Measurements from ENCODE around the gene SLC46A1. TPM values are rescaled to one million over a fixed set of nuclear protein-coding genes. Genes with fewer than 3 reads are reported as not detected.
"Not testable (repeated sequence)": the region's sequence is repeated elsewhere in the genome, so short reads cannot be mapped to it uniquely, and the experiment has no call there.

Gene SLC46A1
- total RNA-seq, 1 donor from 2014 or later, result 7.4 TPM

DNA sequence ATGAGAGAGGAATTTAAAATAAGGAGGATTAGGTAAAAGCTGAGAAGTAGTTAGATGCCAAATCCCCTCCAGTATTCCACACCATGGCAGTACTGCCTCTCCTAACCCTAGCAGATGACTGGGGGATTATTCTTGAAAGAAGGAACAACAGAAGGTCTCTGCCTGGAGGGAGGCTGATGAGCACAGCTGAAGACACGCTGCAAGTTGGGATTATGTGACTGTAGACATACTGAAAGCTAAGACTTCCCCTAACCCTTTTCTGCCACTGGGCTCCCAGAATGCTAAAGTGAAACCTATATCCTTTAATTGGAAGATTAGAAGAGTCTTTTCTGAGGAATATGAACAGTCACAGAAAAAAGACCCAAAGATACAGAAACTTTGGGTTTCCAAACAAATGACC is 27.7 kb upstream of the SLC46A1 start:
- Mint-ChIP-seq H3K4me1 (ENCODE audit: low read depth, unreplicated experiment) (no peaks in the 10 kb centered on the region), H3K9me3 (ENCODE audit: unreplicated experiment) (no peaks in the 10 kb centered on the region), H3K27me3 (ENCODE audit: low read depth, unreplicated experiment) (peaks cover 27% of the 10 kb centered on the region), H3K36me3 (ENCODE audit: low read depth, unreplicated experiment) (no peaks in the 10 kb centered on the region), H3K27ac (ENCODE audit: unreplicated experiment) (no peak overlapping the region), H3K4me3 (ENCODE audit: unreplicated experiment) (no peak overlapping the region)
- Histone ChIP-seq H3K9me3 (ENCODE audit: insufficient read depth, low read depth, low read length) (no peaks in the 10 kb centered on the region), H4K20me1 (ENCODE audit: insufficient read depth, low read length) (no peaks in the 10 kb centered on the region), H3K27ac (ENCODE audit: low read depth, low read length) (no peak overlapping the region), H3K36me3 (ENCODE audit: insufficient read depth, low read length) (no peaks in the 10 kb centered on the region), H3K4me2 (ENCODE audit: low read length) (no peak overlapping the region), H3K27me3 (ENCODE audit: insufficient read depth, low read length) (peaks cover 15% of the 10 kb centered on the region), H3K9ac (ENCODE audit: low read length) (no peak overlapping the region), H3K4me3 (ENCODE audit: insufficient read depth, low read depth, low read length) (no peak overlapping the region), H3K79me2 (ENCODE audit: insufficient read depth, low read length) (no peaks in the 10 kb centered on the region), H3K4me1 (ENCODE audit: insufficient read depth, low read length) (no peaks in the 10 kb centered on the region), H2AFZ (ENCODE audit: low read depth, low read length) (no peak overlapping the region)
- DNase-seq (ENCODE audit: low read depth) (no peak), FAIRE-seq (no peak)
- no peak for TF ChIP-seq EZH2 (IDR thresholded peaks at IDR 0.05; ENCODE audit: insufficient read depth, low read length)
- TF ChIP-seq, protein P1, sequence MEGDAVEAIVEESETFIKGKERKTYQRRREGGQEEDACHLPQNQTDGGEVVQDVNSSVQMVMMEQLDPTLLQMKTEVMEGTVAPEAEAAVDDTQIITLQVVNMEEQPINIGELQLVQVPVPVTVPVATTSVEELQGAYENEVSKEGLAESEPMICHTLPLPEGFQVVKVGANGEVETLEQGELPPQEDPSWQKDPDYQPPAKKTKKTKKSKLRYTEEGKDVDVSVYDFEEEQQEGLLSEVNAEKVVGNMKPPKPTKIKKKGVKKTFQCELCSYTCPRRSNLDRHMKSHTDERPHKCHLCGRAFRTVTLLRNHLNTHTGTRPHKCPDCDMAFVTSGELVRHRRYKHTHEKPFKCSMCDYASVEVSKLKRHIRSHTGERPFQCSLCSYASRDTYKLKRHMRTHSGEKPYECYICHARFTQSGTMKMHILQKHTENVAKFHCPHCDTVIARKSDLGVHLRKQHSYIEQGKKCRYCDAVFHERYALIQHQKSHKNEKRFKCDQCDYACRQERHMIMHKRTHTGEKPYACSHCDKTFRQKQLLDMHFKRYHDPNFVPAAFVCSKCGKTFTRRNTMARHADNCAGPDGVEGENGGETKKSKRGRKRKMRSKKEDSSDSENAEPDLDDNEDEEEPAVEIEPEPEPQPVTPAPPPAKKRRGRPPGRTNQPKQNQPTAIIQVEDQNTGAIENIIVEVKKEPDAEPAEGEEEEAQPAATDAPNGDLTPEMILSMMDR (IDR thresholded peaks at IDR 0.05; ENCODE audit: insufficient read depth, low read depth, low read length), result no peak

DNA sequence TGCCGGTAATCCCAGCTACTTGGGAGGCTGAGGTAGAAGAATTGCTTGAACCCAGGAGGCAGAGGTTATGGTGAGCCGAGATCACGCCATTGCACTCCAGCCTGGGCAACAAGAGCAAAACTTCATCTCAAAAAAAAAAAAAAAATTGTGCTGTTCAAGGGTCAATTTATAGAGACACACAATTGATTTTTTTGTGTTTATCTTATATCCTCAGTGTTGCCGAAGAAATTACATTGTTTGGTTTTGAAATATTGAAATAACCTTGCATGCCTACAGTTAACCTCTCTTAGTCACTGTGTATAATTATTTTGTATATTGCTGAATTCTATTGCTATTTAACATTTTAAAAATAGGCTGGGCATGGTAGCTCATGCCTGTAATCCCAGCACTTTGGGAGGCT is 22.0 kb upstream of the SLC46A1 start:
- H2AFZ ChIP-seq (ENCODE audit: low read depth, low read length); H3K9ac ChIP-seq (ENCODE audit: low read length); H3K4me1 ChIP-seq (ENCODE audit: insufficient read depth, low read length); H4K20me1 ChIP-seq (ENCODE audit: insufficient read depth, low read length); H3K36me3 ChIP-seq (ENCODE audit: insufficient read depth, low read length); H3K4me2 ChIP-seq (ENCODE audit: low read length); H3K36me3 Mint-ChIP-seq (ENCODE audit: low read depth, unreplicated experiment); H3K27ac ChIP-seq (ENCODE audit: low read depth, low read length); DNase-seq (ENCODE audit: low read depth); H3K9me3 ChIP-seq (ENCODE audit: insufficient read depth, low read depth, low read length); FAIRE-seq; H3K4me3 ChIP-seq (ENCODE audit: insufficient read depth, low read depth, low read length); H3K79me2 ChIP-seq (ENCODE audit: insufficient read depth, low read length); H3K27ac Mint-ChIP-seq (ENCODE audit: unreplicated experiment); H3K4me1 Mint-ChIP-seq (ENCODE audit: low read depth, unreplicated experiment); H3K9me3 Mint-ChIP-seq (ENCODE audit: unreplicated experiment); H3K4me3 Mint-ChIP-seq (ENCODE audit: unreplicated experiment): not testable (repeated sequence)
- H3K27me3 ChIP-seq (ENCODE audit: insufficient read depth, low read length), result peaks cover 10% of the 10 kb centered on the region
- peaks cover 36% of the 10 kb centered on the region for H3K27me3 Mint-ChIP-seq (ENCODE audit: low read depth, unreplicated experiment)

DNA sequence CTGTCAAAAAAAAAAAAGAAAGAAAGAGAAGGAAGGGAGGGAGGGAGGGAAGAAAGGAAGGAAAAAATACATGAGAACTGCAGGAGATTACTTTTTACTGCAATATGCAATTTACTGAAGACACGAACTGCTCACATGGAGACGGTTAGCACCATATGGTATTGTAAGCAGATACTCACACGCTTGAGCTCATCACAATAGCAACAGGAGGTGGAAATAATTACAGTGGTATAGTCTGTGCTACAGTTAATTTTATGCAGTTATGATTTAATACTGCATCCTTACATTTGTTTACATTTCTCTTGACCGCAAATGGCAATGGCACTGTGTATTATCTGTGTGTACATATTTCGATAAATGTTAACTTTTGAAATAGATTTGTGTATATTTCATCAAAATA is 21.4 kb upstream of the SLC46A1 start:
- TF ChIP-seq, protein P1 (IDR thresholded peaks at IDR 0.05; ENCODE audit: insufficient read depth, low read depth, low read length), result no peak
- no peak for TF ChIP-seq EZH2 (IDR thresholded peaks at IDR 0.05; ENCODE audit: insufficient read depth, low read length)
- Histone ChIP-seq H3K27ac (ENCODE audit: low read depth, low read length) (no peak overlapping the region), H3K4me1 (ENCODE audit: insufficient read depth, low read length) (no peaks in the 10 kb centered on the region), H3K9ac (ENCODE audit: low read length) (no peak overlapping the region), H3K4me3 (ENCODE audit: insufficient read depth, low read depth, low read length) (no peak overlapping the region), H2AFZ (ENCODE audit: low read depth, low read length) (no peak overlapping the region), H3K9me3 (ENCODE audit: insufficient read depth, low read depth, low read length) (no peaks in the 10 kb centered on the region), H3K79me2 (ENCODE audit: insufficient read depth, low read length) (no peaks in the 10 kb centered on the region), H4K20me1 (ENCODE audit: insufficient read depth, low read length) (no peaks in the 10 kb centered on the region), H3K36me3 (ENCODE audit: insufficient read depth, low read length) (no peaks in the 10 kb centered on the region), H3K27me3 (ENCODE audit: insufficient read depth, low read length) (peaks cover 9% of the 10 kb centered on the region), H3K4me2 (ENCODE audit: low read length) (no peak overlapping the region)
- Mint-ChIP-seq H3K9me3 (ENCODE audit: unreplicated experiment) (no peaks in the 10 kb centered on the region), H3K4me1 (ENCODE audit: low read depth, unreplicated experiment) (no peaks in the 10 kb centered on the region), H3K27ac (ENCODE audit: unreplicated experiment) (no peak overlapping the region), H3K36me3 (ENCODE audit: low read depth, unreplicated experiment) (no peaks in the 10 kb centered on the region), H3K4me3 (ENCODE audit: unreplicated experiment) (no peak overlapping the region), H3K27me3 (ENCODE audit: low read depth, unreplicated experiment) (peaks cover 35% of the 10 kb centered on the region)
- no peak for FAIRE-seq
- DNase-seq (ENCODE audit: low read depth), result no peak
